Measurements from ENCODE around the gene CDCP2.

The CDCP2 gene

DNA sequence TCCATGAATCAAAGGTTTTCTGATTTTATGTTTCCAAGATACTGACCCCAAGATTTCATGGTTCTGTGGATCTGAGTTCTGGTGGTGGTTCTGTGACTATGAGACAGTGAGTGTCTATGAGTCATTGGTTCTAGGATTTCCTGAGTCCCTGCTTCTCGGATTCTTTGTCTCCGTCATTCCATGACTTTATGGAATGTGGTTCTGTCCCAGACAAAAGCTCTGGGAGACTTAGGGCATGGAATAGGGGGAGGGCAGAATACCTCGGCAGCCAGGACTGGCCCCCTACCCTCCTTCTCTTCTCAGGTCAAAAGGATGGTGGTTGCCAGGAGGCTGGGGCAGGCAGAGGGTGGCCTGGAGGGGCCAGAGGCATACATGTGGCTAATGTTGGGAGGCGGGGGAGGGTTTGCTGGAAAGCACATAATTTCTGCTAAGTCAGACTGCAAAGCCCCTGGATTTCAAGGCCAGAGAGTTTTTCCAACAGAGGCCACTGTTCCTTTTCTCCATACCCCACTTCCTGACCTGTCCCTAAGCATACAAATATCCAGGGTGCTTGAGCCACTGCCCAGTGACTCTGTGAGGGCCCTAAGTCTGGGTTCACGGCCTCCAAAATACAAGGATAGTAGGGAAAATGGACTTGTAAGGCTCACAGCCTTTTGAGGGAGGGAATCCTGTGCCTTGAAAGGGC is 17.2 kb downstream of the CDCP2 start:
- DNase-seq = no peak

DNA sequence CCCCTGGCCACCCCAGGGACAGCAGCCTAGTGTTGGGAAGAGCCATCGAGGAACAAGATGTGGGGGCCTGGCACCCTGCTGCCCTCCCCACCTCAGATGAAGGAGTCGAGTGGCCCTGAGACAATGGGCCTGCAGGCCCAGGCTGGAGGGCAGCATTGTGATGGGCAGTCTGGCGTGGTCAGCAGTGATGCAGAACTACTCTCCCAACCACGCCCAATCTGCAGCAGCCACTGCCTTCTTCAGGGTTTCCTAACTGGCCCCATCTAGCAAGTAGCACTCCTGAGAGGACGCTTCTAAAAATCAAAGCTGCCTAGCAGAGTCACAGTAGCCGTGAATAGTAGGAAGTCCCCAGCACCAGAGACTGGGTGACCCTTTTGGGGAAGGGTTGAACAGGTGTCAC is 18.5 kb downstream of the CDCP2 start:
- DNase-seq = no peak

DNA sequence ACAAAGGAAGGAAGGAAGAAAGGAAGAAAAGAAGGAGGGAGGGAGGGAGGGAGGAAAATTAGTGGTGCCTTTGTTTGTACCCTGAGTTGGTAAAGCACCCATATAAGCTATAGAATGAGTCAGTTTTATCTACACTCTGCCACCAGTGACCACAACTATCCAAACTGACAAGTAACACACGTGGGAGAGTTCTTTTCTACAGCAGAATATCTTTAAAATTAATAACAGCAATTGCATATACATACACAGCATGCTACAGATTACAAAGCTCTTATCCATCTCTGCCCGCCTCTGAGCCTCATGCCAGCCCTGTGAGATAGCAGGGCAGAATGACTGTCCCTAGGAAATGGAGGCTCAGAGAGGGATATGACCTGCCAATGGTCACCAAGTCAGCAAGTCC is 20.3 kb downstream of the CDCP2 start:
- no peak for DNase-seq

DNA sequence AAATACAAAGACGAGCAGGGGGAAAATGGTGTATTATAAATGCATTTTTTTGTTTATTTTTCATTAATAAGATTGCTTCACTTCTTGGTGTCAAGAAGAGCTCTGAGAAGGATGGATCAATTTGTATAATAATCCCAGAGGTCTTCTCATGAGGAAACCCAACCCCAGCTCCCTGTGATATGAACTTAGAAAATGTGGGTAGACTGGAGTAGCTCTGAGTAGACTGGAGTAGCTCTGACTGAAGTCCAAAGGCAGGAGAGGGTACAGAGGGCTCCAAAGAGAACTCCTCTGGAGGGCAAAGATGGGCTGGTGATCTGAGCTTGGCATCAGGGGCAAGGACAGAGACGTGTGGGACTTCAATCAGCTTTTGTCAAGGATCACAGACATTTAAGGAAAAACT is 21.4 kb downstream of the CDCP2 start:
- no peak for DNase-seq

DNA sequence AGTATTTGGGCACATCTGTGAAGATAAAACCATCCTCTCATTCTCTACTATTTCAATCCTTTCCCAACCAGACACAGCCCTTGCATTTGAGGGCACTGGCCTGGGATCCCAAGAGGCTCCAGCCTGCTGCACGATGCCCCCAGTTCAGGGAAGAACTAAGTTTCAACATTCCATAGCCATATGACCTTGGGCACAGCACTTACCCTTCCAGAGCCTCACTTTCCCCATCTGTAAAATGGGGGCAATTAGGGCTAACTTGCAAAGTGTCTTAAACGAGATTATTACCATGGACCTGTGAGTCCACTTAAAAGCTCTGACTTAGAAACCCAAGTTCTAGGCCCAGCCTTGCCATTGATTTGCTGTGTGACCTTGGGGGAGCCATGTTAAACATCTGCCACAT is 22.9 kb downstream of the CDCP2 start:
- no peak for DNase-seq

DNA sequence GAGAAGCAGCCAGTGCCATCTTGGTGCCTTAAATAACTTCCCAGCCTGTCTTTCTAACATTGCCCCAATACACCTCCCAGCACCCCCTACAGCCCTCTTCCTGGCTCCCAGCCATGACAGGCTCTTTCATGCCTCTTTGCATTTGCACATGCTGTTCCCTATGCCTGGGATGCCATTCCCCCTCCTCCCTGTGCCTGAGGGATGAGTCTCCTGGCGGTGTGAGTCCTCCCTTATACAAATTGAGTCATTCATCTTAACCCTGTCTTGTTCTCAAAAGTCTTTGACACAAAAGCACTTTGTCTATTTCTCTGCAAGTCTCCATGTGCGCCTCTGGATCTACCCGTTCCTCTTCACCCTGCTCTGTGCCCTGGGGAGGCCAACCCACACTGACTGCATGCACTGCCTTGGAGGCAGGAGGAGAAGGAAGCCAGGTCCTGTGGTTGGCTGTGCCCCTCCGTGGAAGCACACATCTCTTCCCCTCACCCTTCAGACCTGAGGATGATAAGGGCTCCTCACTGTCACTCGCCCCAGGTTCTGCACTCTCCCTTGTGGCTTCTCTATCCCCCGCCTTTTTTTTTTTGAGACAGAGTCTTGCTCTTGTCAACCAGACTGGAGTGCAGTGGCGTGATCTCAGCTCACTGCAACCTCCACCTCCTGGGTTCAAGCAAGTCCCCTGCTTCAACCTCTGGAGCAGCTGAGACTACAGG is 25.1 kb downstream of the CDCP2 start:
- DNase-seq = no peak

DNA sequence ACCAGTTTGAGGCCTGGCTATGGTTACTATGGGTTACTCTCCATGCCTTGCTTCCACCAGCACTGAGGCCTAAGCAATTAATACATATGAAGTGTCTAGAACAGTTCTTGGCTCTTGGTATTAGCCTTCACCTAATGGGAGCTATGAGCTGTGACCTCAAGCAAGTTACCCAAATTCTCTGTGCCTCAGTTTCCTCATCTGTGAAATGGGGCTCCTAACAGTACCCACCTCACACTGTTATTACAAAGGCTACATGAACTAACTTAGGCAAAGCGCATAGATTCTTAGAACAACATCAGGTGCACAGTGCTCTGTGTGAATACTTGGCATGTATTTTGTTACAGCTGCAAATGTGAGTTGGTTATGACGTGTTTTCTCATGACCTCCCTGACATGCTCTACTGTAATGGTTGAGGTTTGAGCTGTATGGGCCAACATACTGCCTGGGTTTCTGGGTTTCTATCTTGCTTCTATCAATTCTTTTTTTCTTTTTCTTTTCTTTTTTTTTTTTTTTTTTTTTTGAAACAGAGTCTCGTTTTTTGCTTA is 26.5 kb downstream of the CDCP2 start:
- no peak for DNase-seq

DNA sequence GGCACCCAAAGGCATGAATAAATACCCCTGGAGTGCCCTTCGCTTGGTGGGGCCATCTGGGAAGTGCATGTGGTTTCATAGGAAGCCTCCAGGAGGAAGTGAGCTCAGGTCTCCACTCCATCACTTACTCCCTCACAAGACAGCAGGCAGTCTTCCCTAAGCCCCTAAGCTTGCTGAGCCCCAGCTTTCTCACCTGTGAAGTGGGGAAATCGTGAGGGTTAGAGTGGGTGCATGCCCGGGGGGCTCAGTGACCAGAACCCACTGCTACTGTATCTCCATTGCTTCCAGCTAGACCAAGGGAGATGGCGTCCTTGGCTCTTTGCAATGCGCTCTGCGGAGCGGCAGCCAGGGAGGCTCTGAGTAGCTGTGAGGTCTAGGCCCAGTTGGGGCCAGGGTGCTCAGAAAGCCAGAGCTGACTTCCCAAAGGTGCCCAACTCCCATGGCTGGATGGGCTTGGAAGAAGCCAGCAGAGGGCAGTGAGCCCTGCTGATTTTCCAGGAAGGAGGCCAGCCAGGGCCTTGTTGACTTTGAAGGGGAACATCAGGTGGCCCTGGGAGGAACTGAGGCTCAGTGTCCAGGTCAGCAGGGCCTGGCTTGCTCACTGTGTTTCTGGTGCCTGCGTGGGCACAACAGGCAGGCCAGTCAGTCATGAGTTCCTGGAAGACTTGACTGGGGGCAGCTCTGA is 27.3 kb downstream of the CDCP2 start:
- peak in 1 of 2 donors; percentile 39 for DNase-seq

DNA sequence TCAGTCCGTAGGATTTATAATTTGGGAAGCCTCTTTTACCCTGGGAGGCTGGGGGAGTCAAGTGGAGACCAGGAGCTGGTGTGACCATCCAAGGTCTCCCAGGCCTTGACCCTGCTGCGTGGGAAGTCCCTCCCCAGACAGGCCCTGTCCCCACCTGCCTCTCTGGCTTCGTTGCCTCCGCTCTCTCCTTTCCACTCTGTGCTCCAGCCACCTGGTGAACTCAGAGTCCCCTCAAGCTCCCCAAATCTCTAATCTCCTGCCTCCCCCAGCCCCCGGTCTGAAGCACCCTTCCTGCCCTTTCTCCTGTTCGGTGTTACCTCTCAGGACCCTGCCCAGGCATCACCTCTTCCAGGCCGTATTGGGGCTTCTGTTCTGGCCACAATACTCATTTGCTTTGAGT is 27.9 kb downstream of the CDCP2 start:
- DNase-seq = no peak

DNA sequence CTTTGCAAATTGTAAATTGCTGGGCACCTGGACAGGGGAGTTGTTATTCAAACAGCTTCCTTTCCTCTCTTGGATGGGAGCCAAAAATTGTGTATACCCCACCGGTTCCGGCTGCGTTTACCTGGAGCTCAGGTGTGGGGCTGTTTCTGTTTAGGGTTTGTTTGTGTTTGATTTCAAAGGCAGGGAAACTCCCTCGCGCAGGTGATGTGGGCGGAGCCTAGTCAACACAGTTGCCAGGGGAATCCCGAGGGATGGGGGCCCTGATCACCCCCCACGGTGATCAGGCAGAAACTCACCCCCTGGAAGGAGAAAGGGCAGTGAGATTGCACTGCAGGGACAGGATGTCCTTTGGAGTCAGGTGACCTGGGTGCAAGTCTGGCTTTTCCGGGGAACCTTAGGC is 28.3 kb downstream of the CDCP2 start:
- no peak for DNase-seq

DNA sequence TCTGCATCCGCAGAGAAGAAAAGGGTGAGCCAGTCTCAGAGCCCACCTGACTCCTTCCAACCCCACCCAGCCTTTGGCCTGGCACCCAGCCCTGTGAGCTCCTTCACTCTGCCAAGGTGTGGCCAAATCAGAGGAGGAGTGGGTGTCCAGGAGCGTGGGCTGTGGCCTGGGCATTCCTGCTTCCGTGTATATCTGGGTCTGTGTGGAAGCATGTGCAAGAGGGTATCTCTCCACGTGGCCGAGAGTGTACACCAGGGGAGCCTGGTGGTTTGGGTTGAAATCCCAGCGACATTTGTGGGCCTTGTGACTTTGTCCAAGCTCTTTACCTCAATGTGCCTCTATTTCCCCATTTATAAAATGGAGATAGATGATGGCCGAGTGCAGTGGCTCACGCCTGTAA is 29.8 kb downstream of the CDCP2 start:
- DNase-seq = no peak

DNA sequence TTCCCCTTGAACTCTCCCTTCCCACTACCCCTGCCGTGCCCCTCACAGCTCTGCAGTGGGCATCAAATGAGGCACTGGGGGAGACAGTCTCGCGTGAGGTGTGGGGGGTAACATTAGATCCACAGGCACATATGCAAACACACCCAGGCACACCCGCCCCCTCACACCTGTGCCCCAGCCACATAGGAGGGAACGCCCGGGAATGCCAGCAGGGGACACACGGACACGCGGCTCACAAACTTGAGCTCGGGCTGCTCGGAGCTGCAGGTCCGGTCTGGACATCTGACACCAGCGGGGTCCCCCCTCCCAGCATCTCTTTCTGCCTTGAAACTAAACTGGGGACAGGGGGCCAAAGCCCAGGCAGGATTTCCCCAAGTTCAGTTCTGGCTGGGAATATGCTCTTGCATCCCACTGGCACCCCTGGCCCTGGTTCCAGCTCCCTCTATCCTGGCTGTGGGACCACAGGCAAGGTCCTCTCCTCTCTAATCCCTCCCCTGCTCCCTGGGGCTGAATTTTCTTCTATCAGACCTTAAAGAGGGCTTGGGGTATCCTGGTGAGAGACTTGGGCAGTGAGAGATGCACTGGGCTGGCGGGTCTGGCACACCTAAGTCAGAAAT is 30.6 kb downstream of the CDCP2 start:
- no peak for DNase-seq

DNA sequence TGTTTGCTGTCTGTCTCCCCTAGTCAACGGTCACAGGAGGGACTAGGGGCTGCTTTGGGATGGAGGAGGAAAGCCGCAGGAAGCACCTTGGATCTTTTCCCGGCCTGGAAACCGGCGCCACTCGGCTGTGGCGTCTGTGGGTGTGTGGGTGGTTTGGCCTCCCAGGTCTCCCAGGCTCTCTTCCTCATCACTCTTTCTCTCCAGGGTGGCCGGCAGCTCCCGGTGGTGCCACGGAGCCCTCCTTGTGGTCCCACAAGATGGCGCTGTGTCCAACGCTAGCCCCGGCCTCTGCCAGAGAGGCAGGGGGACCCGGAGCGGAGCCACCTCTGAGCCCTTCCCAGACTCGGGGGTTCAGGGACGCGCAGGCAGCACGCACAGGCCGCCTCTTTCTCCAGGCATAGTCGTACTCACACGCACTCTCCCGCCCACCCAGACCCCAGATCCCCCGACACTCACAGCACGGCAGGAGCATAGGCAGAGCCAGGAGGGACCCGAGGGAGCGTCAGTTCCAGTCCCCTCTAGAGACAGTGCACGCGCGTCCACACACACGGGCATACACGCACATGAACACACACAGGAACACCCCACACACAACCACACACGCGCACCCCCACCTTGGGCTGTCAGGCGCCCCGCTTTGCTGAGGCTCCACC is 31.2 kb downstream of the CDCP2 start:
- peak; percentile 39 to 49 for DNase-seq

DNA sequence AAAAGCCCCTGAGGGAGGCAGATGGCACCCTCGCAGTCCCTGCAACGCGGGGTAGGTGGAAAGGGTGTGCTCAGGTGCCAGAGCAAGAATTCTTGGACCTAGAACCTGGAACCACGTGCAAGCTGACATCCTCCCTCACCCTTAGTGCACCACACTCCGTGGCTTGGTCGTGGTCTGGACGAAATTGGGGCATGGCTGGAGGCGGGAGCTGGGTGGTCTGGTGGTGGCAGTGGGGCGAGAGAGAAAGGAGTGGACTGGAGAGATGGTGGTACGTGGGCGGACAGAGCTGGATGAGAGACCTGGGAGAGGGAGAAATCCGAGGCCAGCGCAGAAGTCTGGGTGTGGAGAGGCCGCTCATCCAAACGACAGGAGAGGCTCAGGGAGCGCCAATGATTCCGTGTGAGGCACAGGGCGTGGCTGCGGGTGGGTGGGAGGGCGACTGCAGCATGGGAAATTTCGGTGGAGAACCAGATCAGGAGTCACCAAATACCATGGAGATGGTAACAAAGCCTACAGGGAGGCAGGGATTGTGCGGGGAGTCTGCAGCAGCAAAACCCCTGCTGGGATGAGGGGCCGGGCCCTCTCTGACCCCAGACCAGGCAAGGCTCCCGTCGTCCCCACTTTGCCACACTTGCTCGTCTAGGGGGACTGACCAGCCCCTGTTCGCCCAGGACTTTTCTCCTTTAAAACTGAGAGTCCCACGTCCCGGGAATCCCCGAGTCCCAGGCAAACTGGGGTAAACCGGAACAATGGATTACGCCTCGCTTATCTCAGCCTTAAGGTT is 31.9 kb downstream of the CDCP2 start:
- DNase-seq = no peak

DNA sequence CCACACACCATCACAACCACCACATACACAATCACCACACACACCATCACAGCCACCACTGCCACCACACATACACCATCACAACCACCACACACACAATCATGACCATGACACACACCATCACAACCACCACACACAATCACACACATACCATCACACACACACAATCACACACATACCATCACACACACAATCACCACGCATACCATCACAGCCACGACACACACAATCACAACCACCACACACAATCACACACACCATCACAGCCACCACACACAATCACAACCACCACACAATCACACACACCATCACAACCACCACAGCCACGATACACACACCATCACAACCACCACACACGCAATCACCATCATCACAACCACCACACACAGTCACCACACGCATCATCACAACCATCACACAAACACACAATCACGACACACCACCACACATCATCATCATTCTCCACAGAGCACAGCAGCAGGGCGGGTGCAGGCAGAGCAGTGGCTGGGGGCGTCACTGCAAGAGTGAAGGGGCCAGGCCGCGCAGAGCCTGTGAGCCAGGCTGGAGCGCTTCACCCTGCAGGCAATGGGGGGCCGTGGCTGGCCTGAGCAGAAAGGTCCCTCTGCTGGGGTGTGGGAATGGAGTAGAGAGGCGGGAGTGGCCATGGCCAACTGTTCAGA is 32.6 kb downstream of the CDCP2 start:
- no peak for DNase-seq

DNA sequence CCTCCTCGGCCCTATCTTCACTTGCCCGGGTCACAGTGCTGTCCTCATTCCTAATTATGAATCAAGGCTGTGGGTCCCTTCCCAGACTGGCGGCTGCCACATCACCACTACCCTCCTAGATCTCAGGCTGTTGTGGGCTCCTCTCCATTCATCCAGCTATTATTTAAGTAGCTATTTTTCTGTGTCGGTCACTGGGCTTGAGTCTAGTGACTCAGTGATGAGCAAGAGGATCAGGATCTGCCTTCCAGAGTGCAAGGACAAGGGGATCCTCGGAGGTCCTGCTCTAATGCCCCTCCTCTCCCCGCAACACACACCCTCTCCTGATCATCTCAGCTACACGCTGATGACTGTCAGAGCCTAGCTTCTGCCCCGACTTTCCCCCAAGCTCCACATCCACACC is 34.1 kb downstream of the CDCP2 start:
- no peak for DNase-seq

DNA sequence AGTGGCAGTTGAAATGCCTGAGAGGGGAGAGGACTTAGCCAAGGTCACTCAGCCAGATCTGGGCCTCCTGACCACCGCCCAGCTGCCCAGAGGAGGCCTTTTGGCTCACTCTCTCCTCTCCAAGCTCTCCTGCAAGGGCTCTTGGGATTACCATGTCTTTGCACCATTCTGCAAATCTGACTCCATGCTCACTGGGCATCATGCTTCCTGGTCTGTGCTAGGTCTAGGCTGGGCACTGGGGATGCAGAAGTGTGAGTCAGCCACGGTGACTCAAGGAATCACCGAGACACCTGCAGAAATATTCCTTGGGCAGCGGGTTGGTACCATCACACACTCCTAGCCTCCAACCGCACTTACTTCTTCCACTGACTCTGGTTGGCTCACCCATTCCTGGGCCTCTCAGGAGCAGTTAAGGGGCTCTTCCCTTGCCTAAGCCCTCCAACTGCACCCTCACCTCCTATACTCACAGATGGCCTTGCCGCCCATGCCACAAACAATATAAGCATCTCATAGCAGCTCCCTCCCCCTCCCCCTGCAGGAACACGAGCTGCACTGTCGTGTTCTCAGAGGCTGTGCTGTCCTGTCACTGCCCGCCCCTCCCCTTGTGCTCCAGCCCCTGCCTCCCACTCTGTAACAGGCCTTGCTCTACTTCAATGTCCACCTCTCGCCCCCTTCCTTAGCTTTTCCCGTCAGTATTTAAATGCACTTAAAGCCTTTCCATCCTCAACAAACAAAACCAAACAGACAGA is 34.8 kb downstream of the CDCP2 start:
- no peak for DNase-seq

DNA sequence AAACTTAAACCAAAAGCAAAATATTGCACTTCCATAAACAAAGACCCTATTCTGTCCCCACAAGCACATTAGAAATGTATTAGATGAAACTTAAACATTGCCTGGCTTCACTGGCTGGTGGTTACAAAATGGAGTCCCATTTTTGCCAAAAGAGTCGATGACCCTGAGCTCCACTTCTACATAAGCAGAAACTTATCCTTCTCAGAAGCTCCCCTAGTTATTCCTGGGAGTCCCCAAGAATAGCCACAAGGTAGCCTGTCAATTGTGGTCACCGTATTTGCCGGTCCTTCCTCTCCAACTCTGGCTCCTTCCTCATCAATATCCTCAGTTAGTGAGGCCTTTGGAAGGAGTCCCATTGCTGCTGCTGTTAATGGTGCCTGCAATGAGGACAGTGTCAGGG is 37.3 kb downstream of the CDCP2 start:
- DNase-seq = no peak

DNA sequence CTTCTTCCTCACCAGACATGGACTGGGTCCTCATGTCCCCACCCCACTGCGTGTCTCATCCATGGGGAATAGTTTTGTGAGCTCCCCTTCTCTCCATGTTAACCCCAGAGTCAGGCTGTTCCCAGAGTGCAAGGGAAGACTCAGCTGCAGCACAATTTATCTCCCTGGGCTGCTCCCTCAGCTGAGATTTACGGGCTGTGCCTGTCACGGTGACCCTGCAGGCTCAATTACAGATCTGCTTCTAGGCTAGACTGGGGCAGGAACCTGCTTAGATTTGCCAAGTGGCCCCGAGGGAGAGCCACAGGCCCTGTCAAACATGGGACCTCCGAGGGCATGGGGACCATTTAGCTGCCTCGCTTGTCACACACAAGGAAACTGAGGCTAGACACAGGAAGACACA is 37.8 kb downstream of the CDCP2 start:
- no peak for DNase-seq

DNA sequence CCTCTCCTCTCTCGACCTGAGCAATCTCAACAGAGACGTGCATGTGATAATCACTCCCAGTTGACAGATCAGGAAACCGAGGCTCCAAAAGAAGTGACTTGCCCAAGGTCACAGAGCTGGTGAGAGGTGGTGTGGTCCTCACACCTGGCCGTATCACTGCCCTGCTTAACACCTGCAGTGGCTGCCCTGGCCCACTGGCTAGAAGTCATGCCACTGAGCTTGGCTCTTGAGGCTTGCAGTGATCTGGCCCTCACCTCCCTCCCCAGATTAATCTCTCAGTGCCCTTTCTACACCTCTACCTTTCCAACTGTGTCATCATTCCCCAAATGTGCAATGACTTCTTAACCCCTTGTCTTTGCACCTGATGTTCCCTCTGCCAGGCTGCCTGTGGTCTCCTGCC is 38.8 kb downstream of the CDCP2 start:
- DNase-seq = no peak
